ENCODE measurements around the gene CR1L. TPM values are rescaled to one million over a fixed set of nuclear protein-coding genes. Genes with fewer than 3 reads are reported as not detected.

CR1L gene
- total RNA-seq, 1 experiment from 2014 or later: not detected

Other genes with a start within 250 kb of the CR1L start
- gene CR2, start 190.8 kb upstream of the CR1L start, total RNA-seq (2014; rRNA removed; shearing (Covaris generic)): not detected in 2 replicates
- gene CR1, start 149.0 kb upstream of the CR1L start, total RNA-seq (2014; rRNA removed; shearing (Covaris generic)): not detected in 2 replicates
- 84.3 and 114 TPM in 2 replicates for gene CD46, start 106.9 kb downstream of the CR1L start, total RNA-seq (2014; rRNA removed; shearing (Covaris generic))

All from M059J (cell line).